ENCODE results near the gene SYNC. TPM values are rescaled to one million over a fixed set of nuclear protein-coding genes. Genes with fewer than 3 reads are reported as not detected.
"Not testable (repeated sequence)": the region's sequence is repeated elsewhere in the genome, so short reads cannot be mapped to it uniquely, and the experiment has no call there.

SYNC gene
- total RNA-seq, 1 donor from 2014 or later, result 131 TPM

- DNase-seq (ENCODE audit: low read depth), result no peak
Measured at GRCh38 chr1:32647308-32648134, 55.0 kb downstream of the SYNC start.

DNA sequence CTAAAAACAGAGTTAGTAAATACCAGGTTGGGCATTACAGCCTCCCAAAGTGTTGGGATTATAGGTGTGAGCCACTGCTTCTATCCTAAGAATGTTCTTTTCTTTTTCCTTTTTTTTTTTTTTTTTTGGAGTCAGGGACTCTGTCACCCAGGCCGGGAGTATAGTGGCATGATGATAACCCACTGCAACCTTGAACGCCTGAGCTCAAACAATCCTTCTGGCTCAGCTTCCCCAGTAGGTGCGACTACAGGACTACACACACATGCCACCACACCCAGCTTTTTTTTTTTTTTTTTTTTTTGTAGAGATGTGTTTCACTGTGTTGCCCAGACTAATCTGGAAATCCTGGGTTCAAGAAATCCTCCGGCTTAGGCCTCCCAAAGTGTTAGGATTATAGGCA lies 58.1 kb downstream of the SYNC start:
- DNase-seq (ENCODE audit: low read depth), result no peak

GRCh38 chr1:32642292-32642827 lies 60.2 kb downstream of the SYNC start:
- DNase-seq (ENCODE audit: low read depth), result not testable (repeated sequence)

GRCh38 chr1:32639489-32640075 lies 63.0 kb downstream of the SYNC start:
- DNase-seq (ENCODE audit: low read depth), result no peak

DNA sequence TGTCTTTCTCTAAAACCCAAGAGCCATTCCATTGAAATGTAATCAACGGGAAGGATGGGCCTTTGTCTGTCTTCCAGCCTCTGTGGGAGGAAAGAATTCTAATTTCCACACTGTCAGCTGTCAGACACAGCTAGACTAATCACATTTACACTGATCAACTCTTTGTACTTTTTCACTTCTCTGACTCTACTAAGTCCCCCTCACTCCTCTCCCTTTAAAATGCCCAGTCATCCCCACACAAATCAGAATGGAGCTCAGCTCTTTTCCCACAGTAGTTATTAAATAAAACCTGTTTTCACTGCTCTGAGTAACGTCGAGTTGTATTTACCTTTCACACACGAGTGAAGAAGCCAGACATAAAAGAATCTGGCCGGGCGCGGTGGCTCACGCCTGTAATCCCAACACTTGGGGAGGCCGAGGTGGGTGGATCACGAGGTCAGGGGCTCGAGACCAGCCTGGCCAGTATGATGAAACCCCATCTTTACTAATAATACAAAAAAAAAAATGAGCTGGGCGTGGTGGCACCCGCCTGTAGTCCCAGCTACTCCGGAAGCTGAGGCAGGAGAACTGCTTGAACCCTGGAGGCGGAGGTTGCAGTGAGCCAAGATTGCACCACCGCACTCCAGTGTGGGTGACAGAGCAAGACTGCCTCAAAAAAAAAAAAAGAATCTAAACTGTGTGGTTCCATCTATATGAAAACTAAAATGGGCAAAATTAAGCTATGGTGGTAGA lies 65.5 kb downstream of the SYNC start:
- DNase-seq (ENCODE audit: low read depth), result peak; percentile 45

DNA sequence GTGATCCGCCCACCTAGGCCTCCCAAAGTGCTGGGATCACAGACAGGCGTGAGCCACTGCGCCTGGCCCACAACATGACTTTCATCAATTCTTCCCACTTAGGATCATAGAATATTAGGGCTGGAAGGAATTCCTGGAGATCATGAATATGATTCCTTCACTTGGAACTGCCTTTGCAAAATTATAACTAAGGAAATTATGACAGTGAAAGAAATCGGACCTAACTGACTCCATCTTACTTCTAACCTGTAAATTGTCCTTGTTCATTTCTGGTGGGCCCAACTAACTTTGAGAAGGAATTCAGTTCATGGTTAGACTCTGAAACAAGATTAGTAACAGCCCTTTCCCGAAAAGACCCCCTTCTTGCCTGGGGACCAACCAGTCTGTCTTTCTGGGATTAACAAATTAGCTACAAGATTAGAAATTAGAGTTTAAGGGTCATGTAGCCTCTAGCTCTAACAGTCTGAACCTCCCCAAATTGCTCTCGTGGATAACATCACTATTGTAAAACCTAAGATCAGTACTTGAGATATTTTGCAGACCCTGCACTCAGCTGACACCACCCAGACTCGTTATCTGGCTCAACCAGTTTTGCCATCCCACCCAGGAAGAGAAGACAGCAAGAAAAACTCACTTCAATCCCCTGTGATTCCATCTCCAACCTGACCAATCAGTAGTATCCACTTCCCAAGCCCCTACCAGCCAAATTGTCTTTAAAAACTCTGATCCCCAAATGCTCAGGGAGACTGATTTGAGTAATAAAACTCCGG lies 66.9 kb downstream of the SYNC start:
- no peak for DNase-seq (ENCODE audit: low read depth)

- no peak for DNase-seq (ENCODE audit: low read depth)
Measured at GRCh38 chr1:32632829-32633228, 69.7 kb downstream of the SYNC start.

DNA sequence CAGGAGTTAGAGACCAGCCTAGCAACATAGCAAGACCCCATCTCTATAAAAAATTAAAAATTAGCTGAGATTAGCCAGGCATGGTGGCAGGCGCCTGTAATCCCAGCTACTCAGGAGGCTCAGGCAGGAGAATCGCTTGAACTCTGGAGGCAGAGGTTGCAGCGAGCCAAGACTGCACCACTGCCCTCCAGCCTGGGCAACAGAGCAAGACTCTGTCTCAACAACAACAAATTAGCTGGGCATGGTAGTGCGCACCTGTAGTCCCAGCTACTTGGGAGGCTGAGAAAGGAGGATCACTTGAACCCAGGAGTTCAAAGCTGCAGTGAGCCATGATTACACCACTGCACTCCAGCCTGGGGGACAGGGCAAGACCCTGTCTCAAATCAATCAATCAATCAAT lies 72.4 kb downstream of the SYNC start:
- not testable (repeated sequence) for DNase-seq (ENCODE audit: low read depth)

Other genes with a start within 250 kb of the SYNC start
- gene ZBTB8B, start 237.7 kb downstream of the SYNC start, total RNA-seq, result 0.03 and 0.16 TPM in 2 replicates
- gene ZBTB8A, start 163.3 kb downstream of the SYNC start, total RNA-seq, result 2.8 and 3.7 TPM in 2 replicates
- 42.9 and 44.4 TPM in 2 replicates for gene ZBTB8OS, start 52.2 kb downstream of the SYNC start, total RNA-seq
- 161 and 193 TPM in 2 replicates for gene RBBP4, start 51.6 kb downstream of the SYNC start, total RNA-seq
- gene YARS1, start 114.6 kb upstream of the SYNC start, total RNA-seq, result 76.2 and 79.9 TPM in 2 replicates
- gene S100PBP, start 114.9 kb upstream of the SYNC start, total RNA-seq, result 18.4 and 27.9 TPM in 2 replicates
- gene FNDC5, start 168.1 kb upstream of the SYNC start, total RNA-seq, result 392 and 577 TPM in 2 replicates
- 0.88 TPM in 1 of 2 replicates, not detected in the other for gene HPCA, start 183.7 kb upstream of the SYNC start, total RNA-seq
- gene TMEM54, start 198.6 kb upstream of the SYNC start, total RNA-seq, result 28.3 and 44.2 TPM in 2 replicates